ENCODE results near the gene NR2C1. TPM values are rescaled to one million over a fixed set of nuclear protein-coding genes. Genes with fewer than 3 reads are reported as not detected.

Gene NR2C1
- total and polyA plus RNA-seq, 2 of the 8 experiments (the other 6 are each of a cell fraction or from before 2014, with no cell fraction given): 22.8 to 48.3 TPM

- TF ChIP-seq BACH1 (IDR thresholded peaks at IDR 0.05; ENCODE audit: low read length): no peak
- no peak for TF ChIP-seq CEBPB (IDR thresholded peaks at IDR 0.05; ENCODE audit: low read depth, low read length)
- TF ChIP-seq JUN (IDR thresholded peaks at IDR 0.05; ENCODE audit: low read depth, low read length): no peak
- TF ChIP-seq RBBP5 (IDR thresholded peaks at IDR 0.05; ENCODE audit: borderline replicate concordance, low read depth, low read length): no peak
- no peak for TF ChIP-seq RAD21 (IDR thresholded peaks at IDR 0.05 in 1 of 2, conservative IDR thresholded peaks at IDR 0.05 in 1 of 2; ENCODE audit: low read depth in 2 of 2, low read length in 2 of 2)
- no peak for TF ChIP-seq SIRT6 (IDR thresholded peaks at IDR 0.05; ENCODE audit: low read length)
Observed at GRCh38 chr12:95060951-95061350, 12.5 kb downstream of the NR2C1 start (continued).
